HL-60 (cell line): Measurements from ENCODE around the gene AMPD2.

Experiments
- DNase-seq, 2 experiments: peaks; one replicate each; pipeline ENCODE4 v3.0.0-alpha.2; 2010 to 2020; ENCODE audit warnings: low read depth in 1 of 2, low spot score in 1 of 2
- H3K27ac ChIP-seq: fragments of 250-450 bp; sonication (Bioruptor Pico); replicated peaks from 2 replicates; pipeline ENCODE4 v1.5.1; 2020; ENCODE audit warnings: mild to moderate bottlenecking, moderate library complexity
- H3K27me3 ChIP-seq: fragments of 250-450 bp; sonication (Bioruptor Pico); 2 replicates; pipeline ENCODE4 v1.5.1; 2021; ENCODE audit warnings: mild to moderate bottlenecking, moderate library complexity; ENCODE audit not compliant: insufficient read depth, poor library complexity, severe bottlenecking
- H3K4me3 ChIP-seq: replicated peaks from 2 replicates; pipeline ENCODE4 v1.5.1; 2011; ENCODE audit warnings: mild to moderate bottlenecking, control low read depth, low read length; ENCODE audit not compliant: insufficient read depth
- GABPA ChIP-seq: IDR thresholded peaks from 2 replicates; pipeline ENCODE4 v1.6.1; 2012; ENCODE audit warnings: low read depth
- POLR2AphosphoS5 ChIP-seq: IDR thresholded peaks from 2 replicates; pipeline ENCODE4 v1.6.1; 2012; ENCODE audit warnings: low read depth
- SPI1 ChIP-seq: IDR thresholded peaks from 2 replicates; pipeline ENCODE4 v1.6.1; 2012; ENCODE audit warnings: low read depth, mild to moderate bottlenecking, borderline replicate concordance
- TF ChIP-seq, protein P1 (sequence below): IDR thresholded peaks from one replicate; pipeline ENCODE4 v1.5.1; 2011; ENCODE audit warnings: low read length, control low read depth, inconsistent platforms; ENCODE audit not compliant: insufficient read depth
- TF ChIP-seq, protein P2 (sequence below): IDR thresholded peaks from 2 replicates; pipeline ENCODE4 v1.6.1; 2012; ENCODE audit warnings: low read depth; ENCODE audit not compliant: insufficient replicate concordance

The AMPD2 gene

DNA sequence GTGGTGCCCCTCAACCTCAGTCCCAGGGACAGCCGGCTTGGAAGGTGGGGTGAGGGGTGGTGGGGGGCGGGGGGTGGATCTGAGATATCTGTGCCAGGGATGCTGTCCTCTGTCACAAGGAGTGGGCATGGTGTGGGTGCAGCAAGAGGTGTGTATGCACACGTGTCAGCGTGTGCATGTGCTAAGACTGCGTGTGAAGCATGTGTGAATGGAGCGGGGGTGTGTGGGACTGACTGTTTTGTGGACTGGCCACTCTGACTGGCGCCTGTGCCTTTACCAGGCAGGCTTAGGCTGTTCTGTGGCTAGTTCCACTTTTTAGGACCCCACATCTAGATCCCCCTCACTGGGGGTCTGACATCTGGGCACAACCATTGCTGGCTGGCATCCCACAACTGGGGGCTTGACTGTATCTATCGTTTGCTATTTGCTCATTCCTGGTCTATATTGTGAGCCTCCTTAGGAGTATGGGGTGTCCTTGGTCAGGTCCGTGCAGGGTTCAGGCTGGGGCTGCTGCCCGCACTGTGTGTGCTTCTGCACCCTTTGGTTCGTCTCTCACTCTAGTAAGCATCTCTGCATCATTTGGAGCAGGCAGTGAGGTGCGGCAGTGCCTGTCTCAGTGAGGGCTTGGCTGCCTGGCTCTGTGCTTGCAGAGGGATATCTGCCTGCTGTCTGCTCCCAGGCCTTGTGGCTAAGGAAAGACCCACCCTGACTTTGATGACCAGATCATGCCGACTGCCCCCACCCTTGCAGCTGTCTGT is 1.9 kb downstream of the AMPD2 start:
- H3K27ac ChIP-seq, result peak overlapping the region; percentile 90
- peak overlapping the region; percentile 94 for H3K4me3 ChIP-seq
- DNase-seq, result no peak
- TF ChIP-seq SPI1 (no peak), POLR2AphosphoS5 (no peak), GABPA (no peak)
- TF ChIP-seq, protein P1, sequence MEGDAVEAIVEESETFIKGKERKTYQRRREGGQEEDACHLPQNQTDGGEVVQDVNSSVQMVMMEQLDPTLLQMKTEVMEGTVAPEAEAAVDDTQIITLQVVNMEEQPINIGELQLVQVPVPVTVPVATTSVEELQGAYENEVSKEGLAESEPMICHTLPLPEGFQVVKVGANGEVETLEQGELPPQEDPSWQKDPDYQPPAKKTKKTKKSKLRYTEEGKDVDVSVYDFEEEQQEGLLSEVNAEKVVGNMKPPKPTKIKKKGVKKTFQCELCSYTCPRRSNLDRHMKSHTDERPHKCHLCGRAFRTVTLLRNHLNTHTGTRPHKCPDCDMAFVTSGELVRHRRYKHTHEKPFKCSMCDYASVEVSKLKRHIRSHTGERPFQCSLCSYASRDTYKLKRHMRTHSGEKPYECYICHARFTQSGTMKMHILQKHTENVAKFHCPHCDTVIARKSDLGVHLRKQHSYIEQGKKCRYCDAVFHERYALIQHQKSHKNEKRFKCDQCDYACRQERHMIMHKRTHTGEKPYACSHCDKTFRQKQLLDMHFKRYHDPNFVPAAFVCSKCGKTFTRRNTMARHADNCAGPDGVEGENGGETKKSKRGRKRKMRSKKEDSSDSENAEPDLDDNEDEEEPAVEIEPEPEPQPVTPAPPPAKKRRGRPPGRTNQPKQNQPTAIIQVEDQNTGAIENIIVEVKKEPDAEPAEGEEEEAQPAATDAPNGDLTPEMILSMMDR, result no peak
- TF ChIP-seq, protein P2, sequence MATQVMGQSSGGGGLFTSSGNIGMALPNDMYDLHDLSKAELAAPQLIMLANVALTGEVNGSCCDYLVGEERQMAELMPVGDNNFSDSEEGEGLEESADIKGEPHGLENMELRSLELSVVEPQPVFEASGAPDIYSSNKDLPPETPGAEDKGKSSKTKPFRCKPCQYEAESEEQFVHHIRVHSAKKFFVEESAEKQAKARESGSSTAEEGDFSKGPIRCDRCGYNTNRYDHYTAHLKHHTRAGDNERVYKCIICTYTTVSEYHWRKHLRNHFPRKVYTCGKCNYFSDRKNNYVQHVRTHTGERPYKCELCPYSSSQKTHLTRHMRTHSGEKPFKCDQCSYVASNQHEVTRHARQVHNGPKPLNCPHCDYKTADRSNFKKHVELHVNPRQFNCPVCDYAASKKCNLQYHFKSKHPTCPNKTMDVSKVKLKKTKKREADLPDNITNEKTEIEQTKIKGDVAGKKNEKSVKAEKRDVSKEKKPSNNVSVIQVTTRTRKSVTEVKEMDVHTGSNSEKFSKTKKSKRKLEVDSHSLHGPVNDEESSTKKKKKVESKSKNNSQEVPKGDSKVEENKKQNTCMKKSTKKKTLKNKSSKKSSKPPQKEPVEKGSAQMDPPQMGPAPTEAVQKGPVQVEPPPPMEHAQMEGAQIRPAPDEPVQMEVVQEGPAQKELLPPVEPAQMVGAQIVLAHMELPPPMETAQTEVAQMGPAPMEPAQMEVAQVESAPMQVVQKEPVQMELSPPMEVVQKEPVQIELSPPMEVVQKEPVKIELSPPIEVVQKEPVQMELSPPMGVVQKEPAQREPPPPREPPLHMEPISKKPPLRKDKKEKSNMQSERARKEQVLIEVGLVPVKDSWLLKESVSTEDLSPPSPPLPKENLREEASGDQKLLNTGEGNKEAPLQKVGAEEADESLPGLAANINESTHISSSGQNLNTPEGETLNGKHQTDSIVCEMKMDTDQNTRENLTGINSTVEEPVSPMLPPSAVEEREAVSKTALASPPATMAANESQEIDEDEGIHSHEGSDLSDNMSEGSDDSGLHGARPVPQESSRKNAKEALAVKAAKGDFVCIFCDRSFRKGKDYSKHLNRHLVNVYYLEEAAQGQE, result no peak
- no peaks in the 10 kb centered on the region for H3K27me3 ChIP-seq

DNA sequence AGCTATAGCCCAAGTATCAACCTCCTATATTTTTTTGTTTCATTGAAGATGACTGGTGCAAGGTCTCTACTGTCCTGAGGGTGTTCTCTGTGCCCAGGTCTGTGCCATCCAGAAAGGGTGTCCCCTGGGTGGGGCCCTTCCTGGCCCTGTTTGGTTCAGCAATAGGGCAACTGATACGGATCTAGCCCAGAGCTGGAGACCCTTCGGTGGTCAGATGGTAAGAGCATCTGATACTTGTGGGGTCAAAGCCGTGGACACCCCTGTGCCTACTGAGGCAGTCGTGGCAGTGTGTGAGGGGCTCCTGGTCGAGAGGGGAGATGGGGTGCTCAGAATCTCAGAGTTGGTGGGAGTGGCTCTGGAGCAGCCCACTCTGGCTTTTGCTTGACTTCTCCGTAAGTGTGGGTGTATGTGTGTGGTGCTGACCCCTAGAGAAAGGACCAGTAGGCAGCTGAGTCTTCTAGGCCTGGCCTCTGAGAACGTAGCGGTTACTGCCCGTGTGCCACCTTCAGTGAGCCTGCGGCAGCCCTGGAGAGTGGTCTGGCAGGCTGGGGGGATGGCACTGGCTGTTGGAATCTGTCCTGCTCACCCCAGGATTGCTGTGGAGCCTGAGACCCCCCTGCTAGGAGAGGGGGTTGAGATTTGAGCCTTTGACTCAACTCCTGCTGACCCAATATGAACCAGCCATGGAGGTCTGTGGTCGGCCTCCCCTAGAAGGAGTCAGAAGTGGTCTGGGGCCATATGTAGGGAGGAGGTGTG is 2.7 kb downstream of the AMPD2 start:
- DNase-seq, result no peak
- TF ChIP-seq GABPA (no peak), POLR2AphosphoS5 (no peak), SPI1 (no peak)
- TF ChIP-seq, protein P1, result no peak
- TF ChIP-seq, protein P2, result no peak
- H3K27me3 ChIP-seq, result no peaks in the 10 kb centered on the region
- peak overlapping the region; percentile 90 for H3K27ac ChIP-seq
- peak overlapping the region; percentile 94 for H3K4me3 ChIP-seq

DNA sequence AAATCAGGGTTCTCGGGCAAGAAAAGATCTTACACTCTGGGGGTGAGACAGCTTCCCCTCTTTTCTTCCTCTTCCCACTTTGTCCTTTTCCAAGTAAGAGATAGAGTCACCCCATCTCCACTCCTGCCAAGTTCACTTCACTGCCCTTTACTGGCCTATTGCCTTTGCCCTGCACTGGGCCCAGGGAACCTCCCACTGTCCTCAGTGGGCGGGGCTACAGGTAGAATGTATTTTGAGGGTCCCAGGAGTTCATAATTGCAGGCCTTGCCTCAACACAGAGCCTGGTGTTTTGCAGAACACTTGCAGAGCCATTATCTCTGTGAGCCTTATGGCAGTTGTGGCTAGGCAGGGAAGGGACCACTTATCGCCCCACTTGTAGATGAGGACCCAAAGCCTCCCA is 3.3 kb downstream of the AMPD2 start:
- TF ChIP-seq SPI1, result no peak
- TF ChIP-seq GABPA, result no peak
- TF ChIP-seq, protein P1, result no peak
- TF ChIP-seq, protein P2, result no peak
- TF ChIP-seq POLR2AphosphoS5, result no peak
- Histone ChIP-seq H3K27ac (peak overlapping the region; percentile 90), H3K4me3 (no peak overlapping the region)

More for the DNA sequence above, 3.3 kb downstream of the AMPD2 start:
- H3K27me3 ChIP-seq, result no peaks in the 10 kb centered on the region
- no peak for DNase-seq
